OCI-LY7 (cell line): ENCODE measurements around the gene MIA2.

Experiments
- EZH2phosphoT487 ChIP-seq: fragments of 200-600 bp; sonication (generic); IDR thresholded peaks from 2 replicates; pipeline ENCODE4 v1.6.1; 2018; ENCODE audit warnings: low read depth, borderline replicate concordance, mild to moderate bottlenecking, mixed run types, antibody characterized with exemption, low read length, moderate library complexity, mixed read lengths
- TF ChIP-seq, protein P1 (sequence below): fragments of 200-600 bp; sonication (generic); conservative IDR thresholded peaks from 2 replicates; pipeline ENCODE4 v1.5.1; 2014; ENCODE audit warnings: mild to moderate bottlenecking, antibody characterized with exemption, low read length, moderate library complexity, mixed read lengths

GRCh38 chr14:39365354-39365753, 131.6 kb downstream of the MIA2 start:
- TF ChIP-seq, protein P1, sequence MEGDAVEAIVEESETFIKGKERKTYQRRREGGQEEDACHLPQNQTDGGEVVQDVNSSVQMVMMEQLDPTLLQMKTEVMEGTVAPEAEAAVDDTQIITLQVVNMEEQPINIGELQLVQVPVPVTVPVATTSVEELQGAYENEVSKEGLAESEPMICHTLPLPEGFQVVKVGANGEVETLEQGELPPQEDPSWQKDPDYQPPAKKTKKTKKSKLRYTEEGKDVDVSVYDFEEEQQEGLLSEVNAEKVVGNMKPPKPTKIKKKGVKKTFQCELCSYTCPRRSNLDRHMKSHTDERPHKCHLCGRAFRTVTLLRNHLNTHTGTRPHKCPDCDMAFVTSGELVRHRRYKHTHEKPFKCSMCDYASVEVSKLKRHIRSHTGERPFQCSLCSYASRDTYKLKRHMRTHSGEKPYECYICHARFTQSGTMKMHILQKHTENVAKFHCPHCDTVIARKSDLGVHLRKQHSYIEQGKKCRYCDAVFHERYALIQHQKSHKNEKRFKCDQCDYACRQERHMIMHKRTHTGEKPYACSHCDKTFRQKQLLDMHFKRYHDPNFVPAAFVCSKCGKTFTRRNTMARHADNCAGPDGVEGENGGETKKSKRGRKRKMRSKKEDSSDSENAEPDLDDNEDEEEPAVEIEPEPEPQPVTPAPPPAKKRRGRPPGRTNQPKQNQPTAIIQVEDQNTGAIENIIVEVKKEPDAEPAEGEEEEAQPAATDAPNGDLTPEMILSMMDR: no peak
- no peak for TF ChIP-seq EZH2phosphoT487
